Muscle of arm (tissue), 12 donors: ENCODE data around the gene ACSL1. TPM values are rescaled to one million over a fixed set of nuclear protein-coding genes. Genes with fewer than 3 reads are reported as not detected.
A peak's percentile ranks its signal among the peaks of the same experiment; 100 is the strongest.

Experiments
- DNase-seq: peaks from one replicate; pipeline ENCODE4 v3.0.0-alpha.2; 2013
- polyA plus RNA-seq, 12 donors: library from polyadenylated mRNA; unstranded; fragments of 120-200 nt; gene quantifications; one replicate each; pipeline ENCODE4 v1.2.1, GENCODE V29; 2013; ENCODE audit not compliant: insufficient read length in 12 of 12

The ACSL1 gene
- polyA plus RNA-seq, 12 donors = 27.1 to 64.0 (median 53.9) TPM; not detected in 1

- DNase-seq = peak; percentile 57
Measured at GRCh38 chr4:184815046-184815877, 10.5 kb downstream of the ACSL1 start.

- no peak for DNase-seq
Measured at GRCh38 chr4:184814686-184815045, 11.1 kb downstream of the ACSL1 start.

GRCh38 chr4:184812651-184813181, 13.1 kb downstream of the ACSL1 start:
- no peak for DNase-seq

- no peak for DNase-seq
Measured at GRCh38 chr4:184812199-184812542, 13.6 kb downstream of the ACSL1 start.

GRCh38 chr4:184811526-184812198, 14.1 kb downstream of the ACSL1 start:
- DNase-seq = no peak

- DNase-seq = no peak
Measured at GRCh38 chr4:184810720-184811119, 15.0 kb downstream of the ACSL1 start.

- DNase-seq = no peak
Measured at GRCh38 chr4:184808713-184809050, 17.1 kb downstream of the ACSL1 start.

GRCh38 chr4:184807797-184808712, 17.7 kb downstream of the ACSL1 start:
- DNase-seq = no peak

GRCh38 chr4:184807256-184807655, 18.5 kb downstream of the ACSL1 start:
- no peak for DNase-seq

GRCh38 chr4:184806711-184807110, 19.1 kb downstream of the ACSL1 start:
- DNase-seq = no peak

- no peak for DNase-seq
Measured at GRCh38 chr4:184806229-184806550, 19.6 kb downstream of the ACSL1 start.

GRCh38 chr4:184805462-184806228, 20.1 kb downstream of the ACSL1 start:
- no peak for DNase-seq

GRCh38 chr4:184804621-184805020, 21.1 kb downstream of the ACSL1 start:
- DNase-seq = no peak

- DNase-seq = no peak
Measured at GRCh38 chr4:184803874-184804273, 21.9 kb downstream of the ACSL1 start.

GRCh38 chr4:184803133-184803532, 22.6 kb downstream of the ACSL1 start:
- no peak for DNase-seq

GRCh38 chr4:184802697-184803015, 23.1 kb downstream of the ACSL1 start:
- DNase-seq = no peak

GRCh38 chr4:184801781-184802696, 23.7 kb downstream of the ACSL1 start:
- DNase-seq = no peak

- DNase-seq = no peak
Measured at GRCh38 chr4:184798504-184798903, 27.3 kb downstream of the ACSL1 start.

GRCh38 chr4:184796906-184797305, 28.9 kb downstream of the ACSL1 start:
- no peak for DNase-seq

- DNase-seq = no peak
Measured at GRCh38 chr4:184795214-184795844, 30.4 kb downstream of the ACSL1 start.
